ENCODE data around the gene TPCN1.
A peak's percentile ranks its signal among the peaks of the same experiment; 100 is the strongest.

Gene TPCN1

GRCh38 chr12:113232089-113232839, 11.0 kb downstream of the TPCN1 start:
- FAIRE-seq (peak; percentile 33), DNase-seq (ENCODE audit: insufficient read length, low spot score) (no peak)
- no peak for TF ChIP-seq PAX5 (IDR thresholded peaks at IDR 0.05; ENCODE audit: insufficient read depth, low read length, severe bottlenecking)
- TF ChIP-seq SPI1 (IDR thresholded peaks at IDR 0.05; ENCODE audit: low read depth, low read length) = no peak
- TF ChIP-seq TAF1 (IDR thresholded peaks at IDR 0.05; ENCODE audit: low read depth, low read length) = no peak
- TF ChIP-seq POU2F2 (IDR thresholded peaks at IDR 0.05; ENCODE audit: low read depth, low read length) = no peak
- no peak for TF ChIP-seq POLR2AphosphoS5 (IDR thresholded peaks at IDR 0.05; ENCODE audit: low read depth, low read length)
- TF ChIP-seq POLR2A (IDR thresholded peaks at IDR 0.05; ENCODE audit: low read depth, low read length) = no peak

- FAIRE-seq (peak; percentile 92), DNase-seq (ENCODE audit: insufficient read length, low spot score) (peak; percentile 49)
- TF ChIP-seq POLR2A (IDR thresholded peaks at IDR 0.05; ENCODE audit: low read depth, low read length) = no peak
- TF ChIP-seq PAX5 (IDR thresholded peaks at IDR 0.05; ENCODE audit: insufficient read depth, low read length, severe bottlenecking) = peak; percentile 42
- peak; percentile 90 for TF ChIP-seq SPI1 (IDR thresholded peaks at IDR 0.05; ENCODE audit: low read depth, low read length)
- TF ChIP-seq POLR2AphosphoS5 (IDR thresholded peaks at IDR 0.05; ENCODE audit: low read depth, low read length) = peak; percentile 9; the same call in 1 of the 2 replicates
- TF ChIP-seq TAF1 (IDR thresholded peaks at IDR 0.05; ENCODE audit: low read depth, low read length) = no peak
- TF ChIP-seq POU2F2 (IDR thresholded peaks at IDR 0.05; ENCODE audit: low read depth, low read length) = peak; percentile 68; the same call in 1 of the 2 replicates
These were observed 11.7 kb downstream of the TPCN1 start for GRCh38 chr12:113232840-113233585.

GRCh38 chr12:113233967-113234366, 12.7 kb downstream of the TPCN1 start:
- no peak for FAIRE-seq

GRCh38 chr12:113234483-113234882, 13.2 kb downstream of the TPCN1 start:
- FAIRE-seq (no peak), DNase-seq (ENCODE audit: insufficient read length, low spot score) (no peak)
- no peak for TF ChIP-seq SPI1 (IDR thresholded peaks at IDR 0.05; ENCODE audit: low read depth, low read length)
- no peak for TF ChIP-seq POLR2A (IDR thresholded peaks at IDR 0.05; ENCODE audit: low read depth, low read length)
- no peak for TF ChIP-seq POLR2AphosphoS5 (IDR thresholded peaks at IDR 0.05; ENCODE audit: low read depth, low read length)
- TF ChIP-seq PAX5 (IDR thresholded peaks at IDR 0.05; ENCODE audit: insufficient read depth, low read length, severe bottlenecking) = no peak
- no peak for TF ChIP-seq TAF1 (IDR thresholded peaks at IDR 0.05; ENCODE audit: low read depth, low read length)
- TF ChIP-seq POU2F2 (IDR thresholded peaks at IDR 0.05; ENCODE audit: low read depth, low read length) = no peak

More at GRCh38 chr12:113233967-113234366, 12.7 kb downstream of the TPCN1 start:
- TF ChIP-seq PAX5 (IDR thresholded peaks at IDR 0.05; ENCODE audit: insufficient read depth, low read length, severe bottlenecking) = no peak
- no peak for TF ChIP-seq POLR2A (IDR thresholded peaks at IDR 0.05; ENCODE audit: low read depth, low read length)
- TF ChIP-seq POLR2AphosphoS5 (IDR thresholded peaks at IDR 0.05; ENCODE audit: low read depth, low read length) = no peak
- TF ChIP-seq POU2F2 (IDR thresholded peaks at IDR 0.05; ENCODE audit: low read depth, low read length) = no peak
- TF ChIP-seq SPI1 (IDR thresholded peaks at IDR 0.05; ENCODE audit: low read depth, low read length) = no peak
- no peak for TF ChIP-seq TAF1 (IDR thresholded peaks at IDR 0.05; ENCODE audit: low read depth, low read length)
- DNase-seq (ENCODE audit: insufficient read length, low spot score) = no peak

- FAIRE-seq = no peak
- TF ChIP-seq POLR2A (IDR thresholded peaks at IDR 0.05; ENCODE audit: low read depth, low read length) (no peak), POLR2AphosphoS5 (IDR thresholded peaks at IDR 0.05; ENCODE audit: low read depth, low read length) (no peak), PAX5 (IDR thresholded peaks at IDR 0.05; ENCODE audit: insufficient read depth, low read length, severe bottlenecking) (no peak), SPI1 (IDR thresholded peaks at IDR 0.05; ENCODE audit: low read depth, low read length) (no peak), TAF1 (IDR thresholded peaks at IDR 0.05; ENCODE audit: low read depth, low read length) (no peak), POU2F2 (IDR thresholded peaks at IDR 0.05; ENCODE audit: low read depth, low read length) (no peak)
These were observed 14.7 kb downstream of the TPCN1 start for GRCh38 chr12:113235976-113236375.

GRCh38 chr12:113236539-113237399, 15.5 kb downstream of the TPCN1 start:
- FAIRE-seq (no peak), DNase-seq (ENCODE audit: insufficient read length, low spot score) (no peak)
- TF ChIP-seq POLR2AphosphoS5 (IDR thresholded peaks at IDR 0.05; ENCODE audit: low read depth, low read length) (no peak), SPI1 (IDR thresholded peaks at IDR 0.05; ENCODE audit: low read depth, low read length) (no peak), PAX5 (IDR thresholded peaks at IDR 0.05; ENCODE audit: insufficient read depth, low read length, severe bottlenecking) (no peak), TAF1 (IDR thresholded peaks at IDR 0.05; ENCODE audit: low read depth, low read length) (no peak), POU2F2 (IDR thresholded peaks at IDR 0.05; ENCODE audit: low read depth, low read length) (no peak), POLR2A (IDR thresholded peaks at IDR 0.05; ENCODE audit: low read depth, low read length) (no peak)

More at GRCh38 chr12:113235976-113236375, 14.7 kb downstream of the TPCN1 start:
- no peak for DNase-seq (ENCODE audit: insufficient read length, low spot score)

- TF ChIP-seq SPI1 (IDR thresholded peaks at IDR 0.05; ENCODE audit: low read depth, low read length) (no peak), PAX5 (IDR thresholded peaks at IDR 0.05; ENCODE audit: insufficient read depth, low read length, severe bottlenecking) (no peak), POLR2A (IDR thresholded peaks at IDR 0.05; ENCODE audit: low read depth, low read length) (no peak), TAF1 (IDR thresholded peaks at IDR 0.05; ENCODE audit: low read depth, low read length) (no peak), POLR2AphosphoS5 (IDR thresholded peaks at IDR 0.05; ENCODE audit: low read depth, low read length) (no peak), POU2F2 (IDR thresholded peaks at IDR 0.05; ENCODE audit: low read depth, low read length) (no peak)
- FAIRE-seq (no peak), DNase-seq (ENCODE audit: insufficient read length, low spot score) (no peak)
These were observed 16.5 kb downstream of the TPCN1 start for GRCh38 chr12:113237748-113238147.

GRCh38 chr12:113238309-113238708, 17.0 kb downstream of the TPCN1 start:
- no peak for FAIRE-seq
- TF ChIP-seq PAX5 (IDR thresholded peaks at IDR 0.05; ENCODE audit: insufficient read depth, low read length, severe bottlenecking) (no peak), SPI1 (IDR thresholded peaks at IDR 0.05; ENCODE audit: low read depth, low read length) (no peak), POLR2A (IDR thresholded peaks at IDR 0.05; ENCODE audit: low read depth, low read length) (no peak), TAF1 (IDR thresholded peaks at IDR 0.05; ENCODE audit: low read depth, low read length) (no peak), POU2F2 (IDR thresholded peaks at IDR 0.05; ENCODE audit: low read depth, low read length) (no peak), POLR2AphosphoS5 (IDR thresholded peaks at IDR 0.05; ENCODE audit: low read depth, low read length) (no peak)
- no peak for DNase-seq (ENCODE audit: insufficient read length, low spot score)
